Retinal pigment epithelial cell (primary cell): ENCODE measurements around the gene ADIRF.
"Not testable (repeated sequence)": the region's sequence is repeated elsewhere in the genome, so short reads cannot be mapped to it uniquely, and the experiment has no call there.

Source experiments
- DNase-seq: peaks from one replicate; pipeline ENCODE4 v3.0.0-alpha.2; 2010; ENCODE audit warnings: low read depth
- H3K4me3 ChIP-seq: 2 replicates; pipeline ENCODE4 v1.5.1; 2011; ENCODE audit warnings: mild to moderate bottlenecking, low read length, control low read depth, moderate library complexity
- TF ChIP-seq, protein P1 (sequence below): conservative IDR thresholded peaks from 2 replicates; pipeline ENCODE4 v1.5.1; 2011; ENCODE audit warnings: low read depth, low read length, control low read depth, inconsistent platforms

Gene ADIRF

DNA sequence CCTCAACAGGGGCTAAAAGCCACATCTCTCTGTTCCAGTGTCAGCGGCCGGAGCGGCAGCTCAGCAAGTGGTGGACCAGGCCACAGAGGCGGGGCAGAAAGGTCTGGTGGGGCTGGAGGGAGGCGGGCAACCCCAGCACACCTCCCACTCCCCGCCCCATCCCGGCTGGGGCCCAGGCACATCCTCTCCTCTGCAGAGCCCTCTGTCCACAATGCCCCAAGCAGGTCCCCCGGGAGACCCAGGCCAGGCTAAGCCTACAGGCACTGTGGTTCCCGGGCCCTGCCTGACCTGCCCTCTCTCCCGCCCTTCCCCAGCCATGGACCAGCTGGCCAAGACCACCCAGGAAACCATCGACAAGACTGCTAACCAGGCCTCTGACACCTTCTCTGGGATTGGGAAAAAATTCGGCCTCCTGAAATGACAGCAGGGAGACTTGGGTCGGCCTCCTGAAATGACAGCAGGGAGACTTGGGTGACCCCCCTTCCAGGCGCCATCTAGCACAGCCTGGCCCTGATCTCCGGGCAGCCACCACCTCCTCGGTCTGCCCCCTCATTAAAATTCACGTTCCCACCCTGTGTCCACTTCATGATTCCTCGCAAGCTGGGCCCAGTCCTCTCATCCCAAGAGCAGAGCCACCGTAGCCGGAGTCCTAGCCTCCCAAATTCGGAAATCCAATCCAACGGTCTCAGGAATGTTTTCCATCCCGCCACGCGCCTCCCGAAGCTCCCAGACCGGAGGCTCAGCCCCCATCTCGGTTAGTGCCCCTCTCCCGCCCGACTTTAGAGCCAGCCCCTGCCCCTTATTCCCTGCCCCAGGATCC, 2.1 kb downstream of the ADIRF start:
- no peak for DNase-seq
- TF ChIP-seq, protein P1, sequence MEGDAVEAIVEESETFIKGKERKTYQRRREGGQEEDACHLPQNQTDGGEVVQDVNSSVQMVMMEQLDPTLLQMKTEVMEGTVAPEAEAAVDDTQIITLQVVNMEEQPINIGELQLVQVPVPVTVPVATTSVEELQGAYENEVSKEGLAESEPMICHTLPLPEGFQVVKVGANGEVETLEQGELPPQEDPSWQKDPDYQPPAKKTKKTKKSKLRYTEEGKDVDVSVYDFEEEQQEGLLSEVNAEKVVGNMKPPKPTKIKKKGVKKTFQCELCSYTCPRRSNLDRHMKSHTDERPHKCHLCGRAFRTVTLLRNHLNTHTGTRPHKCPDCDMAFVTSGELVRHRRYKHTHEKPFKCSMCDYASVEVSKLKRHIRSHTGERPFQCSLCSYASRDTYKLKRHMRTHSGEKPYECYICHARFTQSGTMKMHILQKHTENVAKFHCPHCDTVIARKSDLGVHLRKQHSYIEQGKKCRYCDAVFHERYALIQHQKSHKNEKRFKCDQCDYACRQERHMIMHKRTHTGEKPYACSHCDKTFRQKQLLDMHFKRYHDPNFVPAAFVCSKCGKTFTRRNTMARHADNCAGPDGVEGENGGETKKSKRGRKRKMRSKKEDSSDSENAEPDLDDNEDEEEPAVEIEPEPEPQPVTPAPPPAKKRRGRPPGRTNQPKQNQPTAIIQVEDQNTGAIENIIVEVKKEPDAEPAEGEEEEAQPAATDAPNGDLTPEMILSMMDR, result no peak
- peak overlapping the region; percentile 54 for H3K4me3 ChIP-seq

GRCh38 chr10:86970982-86971231, 2.6 kb downstream of the ADIRF start:
- no peak for DNase-seq
- TF ChIP-seq, protein P1, result no peak
- H3K4me3 ChIP-seq, result peak overlapping the region; percentile 54

DNA sequence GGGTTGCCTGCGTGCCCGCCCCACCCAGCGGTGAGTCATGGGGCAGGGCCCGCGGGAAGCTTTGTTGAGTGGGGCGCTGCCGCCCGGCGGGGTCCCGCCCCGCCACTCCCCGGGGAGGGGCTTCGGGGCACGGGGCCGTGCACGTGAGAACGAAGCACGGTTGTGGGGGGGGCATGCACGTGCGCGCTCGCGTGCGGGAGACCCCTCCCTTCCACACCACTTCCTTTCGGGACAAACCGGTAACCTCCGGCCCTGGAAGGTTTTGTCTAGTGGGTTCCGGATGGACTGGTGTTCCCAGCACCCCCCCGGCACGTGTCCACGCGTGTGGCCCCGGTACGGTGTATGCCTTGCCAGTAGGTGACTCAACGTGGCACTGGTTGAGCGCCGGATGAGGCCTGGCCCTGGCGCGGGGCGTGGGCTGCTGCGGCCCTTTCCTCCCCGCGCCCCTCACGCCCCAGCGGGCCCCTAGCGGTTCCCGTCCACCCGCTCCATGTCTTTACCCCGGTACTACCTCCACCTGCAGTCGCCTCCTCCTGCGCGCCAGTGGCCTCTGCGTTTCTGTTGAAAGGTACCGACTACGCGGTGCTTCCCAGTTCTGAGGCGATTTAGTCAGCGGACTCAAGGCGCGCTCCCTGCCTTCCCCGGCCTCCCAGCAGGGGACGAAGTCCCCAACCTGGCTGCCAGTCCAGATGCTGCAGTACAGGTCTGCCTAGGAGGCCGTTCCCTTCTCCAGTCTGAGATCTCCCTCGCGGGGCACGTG, 3.1 kb downstream of the ADIRF start:
- H3K4me3 ChIP-seq, result peak overlapping the region; percentile 54
- DNase-seq, result no peak
- TF ChIP-seq, protein P1, result peak; percentile 30

- TF ChIP-seq, protein P1, result no peak
- no peak for DNase-seq
- H3K4me3 ChIP-seq, result no peak overlapping the region
These were observed 4.5 kb downstream of the ADIRF start for GRCh38 chr10:86972613-86973380.

- H3K4me3 ChIP-seq, result no peak overlapping the region
- TF ChIP-seq, protein P1, result no peak
- DNase-seq, result no peak
These were observed 6.2 kb downstream of the ADIRF start for GRCh38 chr10:86974484-86974883.

DNA sequence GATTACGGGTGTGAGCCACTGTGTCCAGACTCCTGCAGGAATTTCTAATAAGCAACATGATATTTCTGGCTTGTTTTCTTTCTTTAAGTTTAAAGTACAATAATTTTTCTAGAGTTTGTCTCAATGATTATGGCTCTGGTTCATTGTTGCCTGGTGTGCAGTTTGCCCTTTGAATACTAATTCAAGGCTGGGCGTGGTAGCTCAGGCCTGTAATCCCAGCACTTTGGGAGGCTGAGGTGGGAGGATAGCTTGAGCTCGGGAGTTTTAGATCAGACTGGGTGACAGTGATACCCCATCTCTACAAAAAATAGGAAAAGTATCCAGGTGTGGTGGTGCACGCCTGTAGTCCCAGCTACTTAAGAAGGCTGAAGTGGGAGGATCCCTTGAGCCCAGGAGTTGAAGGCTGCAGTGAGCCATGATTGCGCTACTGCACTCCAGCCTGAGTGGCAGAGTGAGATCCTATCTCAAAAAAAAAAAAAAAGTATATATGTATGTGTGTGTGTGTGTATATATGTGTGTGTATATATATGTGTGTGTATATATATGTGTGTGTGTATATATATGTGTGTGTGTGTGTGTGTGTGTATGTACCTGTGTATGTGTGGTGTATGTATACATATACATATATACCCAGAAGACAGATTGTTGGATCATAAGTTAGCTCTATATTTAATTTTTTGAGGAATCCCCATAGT, 8.2 kb downstream of the ADIRF start:
- TF ChIP-seq, protein P1, result no peak
- no peak overlapping the region for H3K4me3 ChIP-seq
- DNase-seq, result no peak

DNA sequence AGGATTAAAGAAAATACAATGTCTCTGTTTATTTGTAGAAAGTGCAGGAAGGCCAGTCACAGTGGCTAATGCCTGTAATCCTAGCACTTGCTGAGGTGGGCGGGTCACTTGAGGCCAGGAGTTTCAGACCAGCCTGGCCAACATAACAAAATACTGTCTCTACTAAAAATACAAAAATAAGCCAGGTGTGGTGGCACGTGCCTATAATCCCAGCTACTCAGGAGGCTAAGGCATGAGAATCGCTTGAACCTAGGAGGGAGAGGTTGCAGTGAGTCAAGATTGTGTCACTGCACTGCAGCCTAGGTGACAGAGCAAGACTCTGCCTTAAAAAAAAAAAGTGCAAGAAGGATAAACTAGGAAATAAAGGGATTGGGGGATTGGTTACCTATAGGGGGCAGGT, 10.2 kb downstream of the ADIRF start:
- not testable (repeated sequence) for DNase-seq

More for the DNA sequence above, 10.2 kb downstream of the ADIRF start:
- not testable (repeated sequence) for H3K4me3 ChIP-seq
